CD8-positive, alpha-beta memory T cell (primary cell): ENCODE data around the gene KRT17. TPM values are rescaled to one million over a fixed set of nuclear protein-coding genes. Genes with fewer than 3 reads are reported as not detected.

Experiments
- CTCF ChIA-PET: fragments of 350-600 bp; sonication (Branson Sonifier 250); formaldehyde crosslinking; loops from one replicate; lab custom pipeline; 2021; ENCODE audit warnings: antibody characterized with exemption; lab: Charles Lee
- POLR2A ChIA-PET: fragments of 350-600 bp; sonication (Branson Sonifier 250); formaldehyde crosslinking; loops from one replicate; lab custom pipeline; 2021; ENCODE audit warnings: antibody characterized with exemption; lab: Charles Lee
- DNase-seq, 5 donors: peaks; one replicate each; pipeline versions ENCODE4 v3.0.0 to v3.0.0-alpha.2; 2020 to 2022; ENCODE audit warnings: mixed read lengths in 1 of 5
- H3K27ac ChIP-seq: one replicate; pipeline ENCODE4 v1.7.0; 2013; ENCODE audit warnings: low read depth, mild to moderate bottlenecking, low read length, moderate library complexity
- H3K27me3 ChIP-seq: 2 replicates; pipeline ENCODE4 v1.7.0; 2013; ENCODE audit warnings: low read length, mild to moderate bottlenecking; ENCODE audit not compliant: insufficient read depth, poor library complexity, severe bottlenecking
- H3K36me3 ChIP-seq: 2 replicates; pipeline ENCODE4 v1.7.0; 2013; ENCODE audit warnings: mild to moderate bottlenecking, low read length, moderate library complexity; ENCODE audit not compliant: insufficient read depth
- H3K4me1 ChIP-seq: 2 replicates; pipeline ENCODE4 v1.7.0; 2013; ENCODE audit warnings: mild to moderate bottlenecking, low read length, moderate library complexity; ENCODE audit not compliant: insufficient read depth
- H3K4me3 ChIP-seq: 2 replicates; pipeline ENCODE4 v1.7.0; 2013; ENCODE audit warnings: mild to moderate bottlenecking, low read length
- H3K9me3 ChIP-seq: 2 replicates; pipeline ENCODE4 v1.7.0; 2013; ENCODE audit warnings: mild to moderate bottlenecking, low read length
- H3K27ac Mint-ChIP-seq, 8 donors: one replicate each; pipeline ENCODE4 v1.8.0; 2020 to 2021; ENCODE audit warnings: mixed read lengths in 8 of 8, mild to moderate bottlenecking in 6 of 8, inconsistent platforms in 3 of 8, moderate library complexity in 3 of 8
- H3K27me3 Mint-ChIP-seq, 2 donors: one replicate each; pipeline ENCODE4 v1.8.0; 2020 to 2021; ENCODE audit warnings: mixed read lengths in 2 of 2, mild to moderate bottlenecking in 1 of 2, moderate library complexity in 1 of 2
- H3K36me3 Mint-ChIP-seq, 3 donors: one replicate each; pipeline ENCODE4 v1.8.0; 2020 to 2021; ENCODE audit warnings: mixed read lengths in 3 of 3, inconsistent platforms in 1 of 3, mild to moderate bottlenecking in 1 of 3
- H3K4me1 Mint-ChIP-seq, 3 donors: one replicate each; pipeline ENCODE4 v1.8.0; 2020 to 2021; ENCODE audit warnings: mixed read lengths in 3 of 3, inconsistent platforms in 1 of 3, mild to moderate bottlenecking in 1 of 3
- H3K4me3 Mint-ChIP-seq, 7 donors: one replicate each; pipeline ENCODE4 v1.8.0; 2020 to 2021; ENCODE audit warnings: mixed read lengths in 7 of 7, mild to moderate bottlenecking in 6 of 7, moderate library complexity in 4 of 7, inconsistent platforms in 2 of 7
- H3K9me3 Mint-ChIP-seq, 5 donors: one replicate each; pipeline ENCODE4 v1.8.0; 2020 to 2022; ENCODE audit warnings: mixed read lengths in 5 of 5, mild to moderate bottlenecking in 3 of 5, moderate library complexity in 2 of 5, inconsistent platforms in 1 of 5
- polyA plus RNA-seq: library from polyadenylated mRNA; unstranded; fragments of 300-500 nt; fragmentation: Illumina TruSeq; gene quantifications from one replicate; pipeline ENCODE4 v1.2.3, GENCODE V29; 2021
- total RNA-seq, 2 experiments: library from RNA; stranded (reverse); gene quantifications; one replicate each; pipeline ENCODE4 v1.2.3, GENCODE V29; 2021

Gene KRT17
- total and polyA plus RNA-seq, 3 experiments from 2014 or later: 0.35 TPM; not detected in 2

DNA sequence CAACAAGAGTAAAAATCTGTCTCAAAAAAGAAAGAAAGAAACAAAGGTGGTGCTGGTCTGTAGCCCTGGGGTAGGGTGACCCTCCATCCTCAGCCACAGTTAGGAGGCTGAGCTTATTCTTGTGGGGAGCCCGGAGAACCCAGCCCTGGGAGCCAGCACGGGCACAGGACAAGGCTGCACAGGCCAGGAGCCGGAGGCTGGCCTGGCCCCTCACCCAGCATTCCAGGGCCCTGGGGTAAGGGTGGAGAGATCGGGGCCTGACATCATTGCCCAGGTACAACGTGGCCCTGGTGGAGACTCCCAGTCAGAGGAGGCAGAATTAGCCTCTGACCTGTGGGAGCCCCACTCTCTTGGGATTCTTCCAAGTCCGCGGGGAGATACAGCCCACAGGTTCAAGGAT is 10.3 kb upstream of the KRT17 start:
- ChIA-PET POLR2A (no interaction called here), CTCF (interaction anchor here (3.0 kb wide), 1 partner anchor 14 kb away, joined by 19 read pairs; no protein-coding TSS in a partner anchor)
- Histone ChIP-seq H3K9me3 (no peaks in the 10 kb centered on the region), H3K27ac (no peak overlapping the region), H3K27me3 (no peaks in the 10 kb centered on the region), H3K36me3 (no peaks in the 10 kb centered on the region), H3K4me1 (no peaks in the 10 kb centered on the region), H3K4me3 (no peak overlapping the region)
- no peak overlapping the region for H3K4me3 Mint-ChIP-seq
- H3K27ac Mint-ChIP-seq: no peak overlapping the region
- no peak for DNase-seq
- H3K36me3 Mint-ChIP-seq: no peaks in the 10 kb centered on the region
- no peaks in the 10 kb centered on the region for H3K4me1 Mint-ChIP-seq
- H3K9me3 Mint-ChIP-seq: no peaks in the 10 kb centered on the region
- no peaks in the 10 kb centered on the region for H3K27me3 Mint-ChIP-seq

DNA sequence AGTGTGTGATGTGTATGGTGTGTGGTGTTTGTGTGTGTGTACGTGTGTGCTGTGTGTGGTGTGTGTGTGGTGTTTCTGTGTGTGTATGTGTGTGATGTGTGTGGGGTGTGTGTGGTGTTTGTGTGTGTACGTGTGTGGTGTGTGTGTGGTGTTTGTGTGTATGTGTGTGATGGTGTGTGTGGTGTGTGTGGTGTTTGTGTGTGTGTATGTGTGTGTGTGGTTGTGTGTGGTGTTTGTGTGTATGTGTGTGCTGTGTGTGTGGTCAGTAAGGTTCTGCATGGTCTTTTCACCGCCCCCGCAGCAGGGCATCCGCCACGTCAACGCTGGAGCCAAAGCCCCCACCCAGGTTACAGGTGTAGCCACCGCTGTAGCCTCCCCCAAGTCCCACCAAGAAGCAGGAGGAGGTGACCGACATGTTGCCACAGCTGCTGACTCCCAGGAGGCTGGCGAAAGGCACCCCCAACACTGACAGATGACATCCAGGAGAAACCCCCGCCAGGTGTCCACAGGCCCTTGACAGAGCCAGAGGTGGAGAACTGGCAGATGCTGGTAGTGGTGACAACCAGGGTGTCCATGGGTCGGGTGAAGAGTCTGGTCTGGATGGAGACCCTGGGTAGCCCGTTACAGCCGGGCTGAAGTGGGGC is 9.3 kb upstream of the KRT17 start:
- Histone ChIP-seq H3K27me3 (no peaks in the 10 kb centered on the region), H3K36me3 (no peaks in the 10 kb centered on the region), H3K4me3 (no peak overlapping the region), H3K27ac (no peak overlapping the region), H3K4me1 (no peaks in the 10 kb centered on the region), H3K9me3 (no peaks in the 10 kb centered on the region)
- no peaks in the 10 kb centered on the region for H3K36me3 Mint-ChIP-seq
- no peaks in the 10 kb centered on the region for H3K27me3 Mint-ChIP-seq
- CTCF ChIA-PET: no interaction called here
- no peak overlapping the region for H3K27ac Mint-ChIP-seq
- POLR2A ChIA-PET: no interaction called here
- H3K4me1 Mint-ChIP-seq: no peaks in the 10 kb centered on the region
- no peak overlapping the region for H3K4me3 Mint-ChIP-seq
- H3K9me3 Mint-ChIP-seq: no peaks in the 10 kb centered on the region
- no peak for DNase-seq

DNA sequence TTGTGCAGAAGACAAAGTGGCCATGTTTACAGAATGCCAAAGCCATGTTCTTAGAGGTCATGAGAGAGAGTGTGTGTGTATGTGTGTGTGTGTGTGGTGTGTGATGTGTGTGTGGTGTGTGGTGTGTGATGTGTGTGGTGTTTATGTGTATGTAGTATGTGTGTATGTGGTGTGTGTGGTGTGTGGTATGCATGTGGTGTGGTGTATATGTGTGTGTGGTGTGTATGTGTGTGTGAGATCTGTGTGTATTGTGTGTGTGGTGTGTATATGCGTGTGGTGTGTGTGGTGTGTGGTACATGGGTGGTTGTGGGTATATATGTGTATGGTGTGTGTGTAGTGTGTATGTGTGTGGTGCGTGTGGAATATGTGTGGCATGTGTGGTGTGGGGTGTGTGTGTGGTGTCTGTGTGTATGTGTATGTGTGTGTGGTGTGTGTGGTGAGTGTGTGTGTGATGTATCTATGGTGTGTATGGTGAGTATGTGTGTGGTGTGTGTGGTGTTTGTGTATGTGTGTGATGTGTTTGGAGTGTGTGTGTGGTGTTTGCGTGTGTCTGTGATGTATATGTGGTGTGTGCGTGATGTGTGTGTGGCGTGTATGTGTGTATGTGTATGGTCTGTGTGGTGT is 8.2 kb upstream of the KRT17 start:
- no peak overlapping the region for H3K27ac Mint-ChIP-seq
- Histone ChIP-seq H3K4me3 (no peak overlapping the region), H3K36me3 (no peaks in the 10 kb centered on the region), H3K27ac (no peak overlapping the region), H3K27me3 (no peaks in the 10 kb centered on the region), H3K4me1 (no peaks in the 10 kb centered on the region), H3K9me3 (no peaks in the 10 kb centered on the region)
- no peaks in the 10 kb centered on the region for H3K9me3 Mint-ChIP-seq
- ChIA-PET POLR2A (no interaction called here), CTCF (no interaction called here)
- H3K4me1 Mint-ChIP-seq: no peaks in the 10 kb centered on the region
- H3K27me3 Mint-ChIP-seq: peaks cover 0 to 2% of the 10 kb centered on the region in 2 donors
- no peak overlapping the region for H3K4me3 Mint-ChIP-seq
- no peaks in the 10 kb centered on the region for H3K36me3 Mint-ChIP-seq
- no peak for DNase-seq

DNA sequence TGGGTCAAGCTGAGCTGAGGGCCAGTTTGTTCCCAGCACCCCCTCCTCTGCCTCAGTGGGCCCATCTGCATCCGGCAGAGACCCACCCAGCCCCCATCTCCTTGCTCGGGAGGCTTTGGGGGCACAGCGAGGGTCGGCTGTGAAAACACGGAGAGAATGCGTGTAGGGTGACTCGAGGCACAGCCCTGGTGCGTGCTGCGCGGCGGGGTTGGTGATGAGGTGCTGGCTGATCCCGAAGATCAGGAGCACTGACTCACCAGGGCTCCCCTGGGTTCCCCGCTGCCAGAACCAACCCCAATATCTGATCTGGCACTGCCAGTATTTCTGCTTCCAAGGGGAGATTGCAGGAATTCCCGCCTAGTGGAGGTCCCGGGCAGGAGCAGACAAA is 7.5 kb upstream of the KRT17 start:
- no peak overlapping the region for H3K4me3 Mint-ChIP-seq
- H3K27me3 ChIP-seq: no peaks in the 10 kb centered on the region
- H3K9me3 ChIP-seq: no peaks in the 10 kb centered on the region
- no peak overlapping the region for H3K27ac Mint-ChIP-seq
- H3K4me1 Mint-ChIP-seq: no peaks in the 10 kb centered on the region
- H3K36me3 Mint-ChIP-seq: no peaks in the 10 kb centered on the region
- ChIA-PET POLR2A (no interaction called here), CTCF (no interaction called here)
- H3K27me3 Mint-ChIP-seq: peaks cover 2 to 9% of the 10 kb centered on the region in 2 donors
- no peak overlapping the region for H3K27ac ChIP-seq
- no peak overlapping the region for H3K4me3 ChIP-seq
- no peaks in the 10 kb centered on the region for H3K36me3 ChIP-seq
- DNase-seq: no peak
- no peaks in the 10 kb centered on the region for H3K4me1 ChIP-seq
- H3K9me3 Mint-ChIP-seq: no peaks in the 10 kb centered on the region

DNA sequence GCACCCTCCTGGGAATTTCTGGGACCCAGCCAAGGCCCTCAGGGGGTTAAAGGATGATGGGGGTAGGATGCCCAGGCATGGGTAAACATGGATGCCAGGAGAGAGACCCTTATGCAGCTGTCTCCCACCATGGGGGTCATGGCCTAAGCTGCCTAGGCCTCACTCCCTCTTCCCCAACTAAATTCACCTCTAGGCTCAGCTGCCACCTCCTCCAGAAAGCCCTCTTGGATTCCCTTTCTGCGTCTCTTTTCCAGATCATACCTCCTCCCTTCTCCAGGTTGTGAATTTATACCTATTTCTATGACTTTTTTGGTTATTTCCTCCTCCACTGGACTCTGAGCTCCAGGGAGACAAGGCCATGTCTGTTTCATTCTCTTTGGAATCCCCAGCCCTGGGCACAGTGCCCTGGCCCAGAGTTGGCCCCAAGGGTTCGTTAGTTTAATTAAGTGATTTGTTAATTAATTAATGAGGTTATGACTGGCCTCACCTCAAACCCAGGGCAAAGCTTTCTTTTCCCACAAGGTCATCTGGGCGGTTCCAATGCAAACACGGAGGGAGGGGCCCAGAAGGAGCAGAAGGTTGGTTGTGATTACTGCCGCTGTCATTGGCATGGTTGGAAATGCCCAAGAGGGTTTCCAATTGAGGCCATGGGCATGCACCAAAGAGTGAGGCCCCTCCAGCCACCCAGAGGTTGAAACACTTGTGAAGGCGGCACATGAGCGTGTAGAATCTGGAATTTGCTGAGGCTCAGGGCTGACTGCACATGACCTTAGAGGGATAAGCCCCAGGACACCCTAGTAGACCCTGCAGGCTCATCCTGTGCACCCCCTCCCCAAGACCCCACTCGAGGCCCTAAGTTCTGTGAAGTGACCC is 6.9 kb upstream of the KRT17 start:
- no peaks in the 10 kb centered on the region for H3K36me3 Mint-ChIP-seq
- H3K9me3 Mint-ChIP-seq: no peaks in the 10 kb centered on the region
- H3K27me3 Mint-ChIP-seq: peaks cover 2 to 11% of the 10 kb centered on the region in 2 donors
- no peaks in the 10 kb centered on the region for H3K4me1 ChIP-seq
- ChIA-PET CTCF (no interaction called here), POLR2A (no interaction called here)
- no peaks in the 10 kb centered on the region for H3K4me1 Mint-ChIP-seq
- H3K4me3 ChIP-seq: no peak overlapping the region
- H3K36me3 ChIP-seq: no peaks in the 10 kb centered on the region
- peak in 1 of 5 donors; percentile 33 for DNase-seq
- no peak overlapping the region for H3K27ac Mint-ChIP-seq
- H3K27me3 ChIP-seq: no peaks in the 10 kb centered on the region
- no peak overlapping the region for H3K4me3 Mint-ChIP-seq
- no peaks in the 10 kb centered on the region for H3K9me3 ChIP-seq
- H3K27ac ChIP-seq: no peak overlapping the region

DNA sequence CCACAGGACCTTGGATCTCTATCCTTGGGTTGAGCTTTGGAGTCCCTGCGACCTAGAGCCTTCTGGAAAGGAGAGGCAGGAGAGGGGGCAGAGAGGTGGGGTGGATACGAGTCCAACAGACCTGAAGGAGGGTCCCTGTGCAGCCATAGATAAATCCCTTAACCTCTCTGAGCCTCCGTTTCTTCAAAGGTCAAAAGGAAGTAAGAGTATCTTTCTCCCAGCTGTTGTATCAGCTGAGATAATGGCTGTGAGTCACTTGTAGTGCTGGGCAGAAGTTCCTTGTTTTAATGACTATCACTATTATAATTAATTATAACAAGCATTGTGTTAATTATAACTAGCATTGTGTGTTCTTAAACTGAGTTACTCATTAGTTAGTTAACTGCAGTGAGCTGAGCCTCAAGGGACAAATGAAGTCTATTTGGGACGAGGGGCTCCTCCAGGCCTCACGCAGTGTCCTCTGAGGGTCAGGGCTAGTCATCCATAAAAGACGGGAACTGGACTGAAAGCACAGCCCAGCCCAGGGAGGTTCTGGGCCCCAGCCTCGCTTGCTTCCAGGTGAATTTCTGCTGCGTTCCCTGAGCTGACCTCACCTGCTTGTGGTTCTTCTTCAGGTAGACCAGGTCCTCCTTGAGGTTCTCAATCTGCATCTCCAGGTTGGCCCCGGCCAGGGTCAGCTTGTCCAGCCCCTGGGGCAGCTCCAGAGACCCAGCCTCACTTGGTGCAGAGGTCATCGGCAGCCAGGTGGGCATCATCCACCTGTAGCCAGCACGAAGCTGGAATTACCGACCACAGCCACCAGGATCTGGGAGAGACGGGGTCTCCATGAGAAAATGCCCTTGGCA is 5.7 kb upstream of the KRT17 start:
- no peaks in the 10 kb centered on the region for H3K36me3 Mint-ChIP-seq
- H3K9me3 Mint-ChIP-seq: no peaks in the 10 kb centered on the region
- peaks cover 4 to 17% of the 10 kb centered on the region in 2 donors for H3K27me3 Mint-ChIP-seq
- no peaks in the 10 kb centered on the region for H3K4me1 Mint-ChIP-seq
- ChIA-PET CTCF (no interaction called here), POLR2A (no interaction called here)
- no peaks in the 10 kb centered on the region for H3K36me3 ChIP-seq
- H3K27me3 ChIP-seq: no peaks in the 10 kb centered on the region
- H3K27ac ChIP-seq: no peak overlapping the region
- peak in 1 of 5 donors; percentile 28 for DNase-seq
- H3K4me1 ChIP-seq: no peaks in the 10 kb centered on the region
- no peak overlapping the region for H3K4me3 Mint-ChIP-seq
- peak overlapping the region in 1 of 8 donors; percentile 28 for H3K27ac Mint-ChIP-seq
- no peaks in the 10 kb centered on the region for H3K9me3 ChIP-seq
- H3K4me3 ChIP-seq: no peak overlapping the region

DNA sequence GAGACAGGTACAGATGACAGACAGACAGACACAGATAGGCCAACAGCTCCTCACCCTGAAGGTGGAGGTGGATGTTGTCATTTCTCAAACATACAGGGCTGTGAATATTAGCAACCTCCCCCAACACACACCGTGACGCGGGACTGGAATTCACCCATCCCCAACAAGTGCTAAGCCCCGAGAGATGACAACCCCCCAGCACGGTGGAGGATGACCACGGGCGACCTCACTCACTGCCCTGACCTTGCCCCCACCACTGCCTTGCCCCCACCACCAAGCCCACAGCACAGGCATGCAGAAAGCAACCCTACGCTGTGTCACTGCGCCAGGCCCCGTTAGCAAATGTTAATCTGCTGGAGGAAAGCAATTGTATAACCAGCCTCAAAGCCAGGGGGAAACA is 4.9 kb upstream of the KRT17 start:
- CTCF ChIA-PET: no interaction called here

More for the DNA sequence above, 4.9 kb upstream of the KRT17 start:
- Mint-ChIP-seq H3K4me1 (no peaks in the 10 kb centered on the region), H3K9me3 (no peaks in the 10 kb centered on the region), H3K36me3 (no peaks in the 10 kb centered on the region), H3K27me3 (peaks cover 7 to 17% of the 10 kb centered on the region in 2 donors), H3K4me3 (no peak overlapping the region), H3K27ac (peak overlapping the region in 1 of 8 donors; percentile 77)
- Histone ChIP-seq H3K4me3 (no peak overlapping the region), H3K9me3 (no peaks in the 10 kb centered on the region), H3K4me1 (no peaks in the 10 kb centered on the region), H3K36me3 (no peaks in the 10 kb centered on the region), H3K27ac (no peak overlapping the region), H3K27me3 (no peaks in the 10 kb centered on the region)
- POLR2A ChIA-PET: no interaction called here
- peak in 1 of 5 donors; percentile 30 for DNase-seq
